ENCODE data around the gene NONO. TPM values are rescaled to one million over a fixed set of nuclear protein-coding genes. Genes with fewer than 3 reads are reported as not detected.
"Not testable (repeated sequence)": the region's sequence is repeated elsewhere in the genome, so short reads cannot be mapped to it uniquely, and the experiment has no call there.

The NONO gene
- total and polyA plus RNA-seq, 2 of the 4 experiments (the other 2 are of a cell fraction), result 199 to 609 TPM

- H3K9me1 ChIP-seq (ENCODE audit: insufficient read depth, low read length); H3K9me3 ChIP-seq (ENCODE audit: control insufficient read depth, insufficient read depth, low read length); H2BK120ac ChIP-seq (ENCODE audit: low read depth, low read length); H2AK9ac ChIP-seq (replicated peaks; ENCODE audit: low read depth, low read length, poor library complexity); H3K56ac ChIP-seq (ENCODE audit: extremely low read depth, insufficient read depth, low read length); BruUV-seq (replicated peaks); H3K4me3 ChIP-seq (ENCODE audit: insufficient read depth, low read depth, low read length); H3K4ac ChIP-seq (ENCODE audit: low read depth, low read length); H2AK5ac ChIP-seq (ENCODE audit: low read depth, low read length); dilution Hi-C loops (cut with HindIII; ENCODE audit: low sequenced_read_pairs, unreplicated experiment); H3K27ac ChIP-seq (ENCODE audit: insufficient read depth, low read length); H3K36me3 ChIP-seq (ENCODE audit: control insufficient read depth, insufficient read depth, low read length); intact Hi-C loops (cut with micrococcal nuclease); POLR2A ChIA-PET (ENCODE audit: unreplicated experiment); H3K9ac ChIP-seq (ENCODE audit: low read depth, low read length); H3K27me3 ChIP-seq (ENCODE audit: control insufficient read depth, insufficient read depth, low read length); H2BK15ac ChIP-seq (ENCODE audit: low read depth, low read length); H2BK20ac ChIP-seq (ENCODE audit: low read depth, low read length); H2AFZ ChIP-seq (replicated peaks; ENCODE audit: low read length, poor library complexity); H4K91ac ChIP-seq (ENCODE audit: insufficient read depth, low read depth, low read length); H3K18ac ChIP-seq (ENCODE audit: low read depth, low read length); H3K79me1 ChIP-seq (ENCODE audit: low read depth in 1 of 2, low read length in 2 of 2); H3K4me2 ChIP-seq (ENCODE audit: low read depth, low read length); H3K14ac ChIP-seq (replicated peaks; ENCODE audit: low read depth, low read length); H3K4me1 ChIP-seq (ENCODE audit: control insufficient read depth, insufficient read depth, low read length); H4K8ac ChIP-seq (ENCODE audit: low read depth in 2 of 2, low read length in 2 of 2); H2BK5ac ChIP-seq (ENCODE audit: low read depth, low read length, poor library complexity, severe bottlenecking); H4K20me1 ChIP-seq (ENCODE audit: insufficient read depth, low read length); in situ Hi-C loops (cut with MboI; ENCODE audit: low sequenced_read_pairs); ATAC-seq (ENCODE audit: low read depth); H4K5ac ChIP-seq (ENCODE audit: low read depth, low read length); H3K23ac ChIP-seq (ENCODE audit: low read depth, low read length): not testable (repeated sequence)
- peak; percentile 10 for DNase-seq
- CTCF ChIA-PET, result interaction anchor here (0.7 kb wide), 1 partner anchor 166 kb away, joined by 3 read pairs; no protein-coding TSS in a partner anchor
- WGBS, 2 experiments (ENCODE audit: extremely low coverage in 2 of 2, insufficient read length in 1 of 2), result no CpG with 5 or more reads among the region's 5 CpGs
Observed at GRCh38 chrX:71349151-71349665, 65.8 kb downstream of the NONO start.

DNA sequence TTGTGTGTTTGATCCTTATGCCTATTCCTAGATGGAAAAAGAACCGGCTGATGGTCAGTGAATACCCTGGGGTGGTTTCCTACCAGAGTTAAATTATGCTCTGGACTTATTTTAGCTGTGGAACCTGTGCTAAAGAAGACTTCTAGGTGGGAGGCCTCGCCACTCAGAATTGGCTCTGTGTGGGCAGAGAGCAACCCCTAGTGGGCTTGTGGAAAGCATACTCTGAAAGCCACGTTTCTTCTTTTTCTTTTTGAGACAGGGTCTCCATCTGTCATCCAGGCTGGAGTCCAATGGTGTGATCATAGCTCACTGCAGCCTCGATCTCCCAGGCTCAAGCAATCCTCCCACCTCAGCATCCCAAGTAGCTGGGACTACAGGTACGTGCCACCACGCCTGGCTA lies 66.4 kb downstream of the NONO start:
- H2BK120ac ChIP-seq (ENCODE audit: low read depth, low read length); H3K27me3 ChIP-seq (ENCODE audit: control insufficient read depth, insufficient read depth, low read length); H3K18ac ChIP-seq (ENCODE audit: low read depth, low read length); DNase-seq; H2AK9ac ChIP-seq (replicated peaks; ENCODE audit: low read depth, low read length, poor library complexity); H3K36me3 ChIP-seq (ENCODE audit: control insufficient read depth, insufficient read depth, low read length); H4K8ac ChIP-seq (ENCODE audit: low read depth in 2 of 2, low read length in 2 of 2); H3K4ac ChIP-seq (ENCODE audit: low read depth, low read length); H2AFZ ChIP-seq (replicated peaks; ENCODE audit: low read length, poor library complexity); BruUV-seq (replicated peaks); H4K91ac ChIP-seq (ENCODE audit: insufficient read depth, low read depth, low read length); H2BK20ac ChIP-seq (ENCODE audit: low read depth, low read length); H2BK5ac ChIP-seq (ENCODE audit: low read depth, low read length, poor library complexity, severe bottlenecking); H3K9ac ChIP-seq (ENCODE audit: low read depth, low read length); H3K14ac ChIP-seq (replicated peaks; ENCODE audit: low read depth, low read length); in situ Hi-C loops (cut with MboI; ENCODE audit: low sequenced_read_pairs); H3K4me3 ChIP-seq (ENCODE audit: insufficient read depth, low read depth, low read length); POLR2A ChIA-PET (ENCODE audit: unreplicated experiment); H2AK5ac ChIP-seq (ENCODE audit: low read depth, low read length); H2BK15ac ChIP-seq (ENCODE audit: low read depth, low read length); H3K9me3 ChIP-seq (ENCODE audit: control insufficient read depth, insufficient read depth, low read length); H4K20me1 ChIP-seq (ENCODE audit: insufficient read depth, low read length); H3K4me2 ChIP-seq (ENCODE audit: low read depth, low read length); H3K4me1 ChIP-seq (ENCODE audit: control insufficient read depth, insufficient read depth, low read length); H3K9me1 ChIP-seq (ENCODE audit: insufficient read depth, low read length); H3K56ac ChIP-seq (ENCODE audit: extremely low read depth, insufficient read depth, low read length); H3K79me1 ChIP-seq (ENCODE audit: low read depth in 1 of 2, low read length in 2 of 2); H3K23ac ChIP-seq (ENCODE audit: low read depth, low read length); dilution Hi-C loops (cut with HindIII; ENCODE audit: low sequenced_read_pairs, unreplicated experiment); H3K27ac ChIP-seq (ENCODE audit: insufficient read depth, low read length); CTCF ChIA-PET; H4K5ac ChIP-seq (ENCODE audit: low read depth, low read length): not testable (repeated sequence)
- ATAC-seq (ENCODE audit: low read depth), result peak; percentile 37; the same call in 1 of the 2 replicates
- intact Hi-C loops (cut with micrococcal nuclease), result loop anchor here (10.0 kb wide), 1 partner anchor 375 kb away; no protein-coding TSS in a partner anchor
- no CpG with 5 or more reads among the region's 6 CpGs for WGBS, 2 experiments (ENCODE audit: extremely low coverage in 2 of 2, insufficient read length in 1 of 2)

Data from IMR-90 (cell line).